ENCODE data around the gene USP34. TPM values are rescaled to one million over a fixed set of nuclear protein-coding genes. Genes with fewer than 3 reads are reported as not detected.

The USP34 gene
- total and polyA plus RNA-seq, 2 experiments from 2014 or later: 81.8 to 157 TPM

DNA sequence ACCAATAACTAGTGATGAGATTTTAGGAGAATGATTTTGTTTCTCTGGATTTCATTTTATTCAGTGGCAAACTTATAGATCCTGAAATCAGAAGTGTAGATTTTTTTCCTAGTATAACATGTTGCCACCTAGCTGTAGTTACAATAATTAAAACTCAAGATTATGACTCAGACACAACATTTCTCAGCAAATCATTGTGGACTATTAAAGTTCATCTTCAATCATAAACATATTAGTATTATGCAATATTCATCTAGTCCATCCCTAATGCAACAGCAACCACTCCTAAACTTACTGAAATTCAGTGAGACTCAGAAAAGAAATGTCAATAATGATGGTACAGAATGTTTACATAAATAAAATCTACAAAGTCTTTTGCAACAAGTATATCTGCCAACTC lies 51.3 kb downstream of the USP34 start (continued):
- TF ChIP-seq, protein P1, sequence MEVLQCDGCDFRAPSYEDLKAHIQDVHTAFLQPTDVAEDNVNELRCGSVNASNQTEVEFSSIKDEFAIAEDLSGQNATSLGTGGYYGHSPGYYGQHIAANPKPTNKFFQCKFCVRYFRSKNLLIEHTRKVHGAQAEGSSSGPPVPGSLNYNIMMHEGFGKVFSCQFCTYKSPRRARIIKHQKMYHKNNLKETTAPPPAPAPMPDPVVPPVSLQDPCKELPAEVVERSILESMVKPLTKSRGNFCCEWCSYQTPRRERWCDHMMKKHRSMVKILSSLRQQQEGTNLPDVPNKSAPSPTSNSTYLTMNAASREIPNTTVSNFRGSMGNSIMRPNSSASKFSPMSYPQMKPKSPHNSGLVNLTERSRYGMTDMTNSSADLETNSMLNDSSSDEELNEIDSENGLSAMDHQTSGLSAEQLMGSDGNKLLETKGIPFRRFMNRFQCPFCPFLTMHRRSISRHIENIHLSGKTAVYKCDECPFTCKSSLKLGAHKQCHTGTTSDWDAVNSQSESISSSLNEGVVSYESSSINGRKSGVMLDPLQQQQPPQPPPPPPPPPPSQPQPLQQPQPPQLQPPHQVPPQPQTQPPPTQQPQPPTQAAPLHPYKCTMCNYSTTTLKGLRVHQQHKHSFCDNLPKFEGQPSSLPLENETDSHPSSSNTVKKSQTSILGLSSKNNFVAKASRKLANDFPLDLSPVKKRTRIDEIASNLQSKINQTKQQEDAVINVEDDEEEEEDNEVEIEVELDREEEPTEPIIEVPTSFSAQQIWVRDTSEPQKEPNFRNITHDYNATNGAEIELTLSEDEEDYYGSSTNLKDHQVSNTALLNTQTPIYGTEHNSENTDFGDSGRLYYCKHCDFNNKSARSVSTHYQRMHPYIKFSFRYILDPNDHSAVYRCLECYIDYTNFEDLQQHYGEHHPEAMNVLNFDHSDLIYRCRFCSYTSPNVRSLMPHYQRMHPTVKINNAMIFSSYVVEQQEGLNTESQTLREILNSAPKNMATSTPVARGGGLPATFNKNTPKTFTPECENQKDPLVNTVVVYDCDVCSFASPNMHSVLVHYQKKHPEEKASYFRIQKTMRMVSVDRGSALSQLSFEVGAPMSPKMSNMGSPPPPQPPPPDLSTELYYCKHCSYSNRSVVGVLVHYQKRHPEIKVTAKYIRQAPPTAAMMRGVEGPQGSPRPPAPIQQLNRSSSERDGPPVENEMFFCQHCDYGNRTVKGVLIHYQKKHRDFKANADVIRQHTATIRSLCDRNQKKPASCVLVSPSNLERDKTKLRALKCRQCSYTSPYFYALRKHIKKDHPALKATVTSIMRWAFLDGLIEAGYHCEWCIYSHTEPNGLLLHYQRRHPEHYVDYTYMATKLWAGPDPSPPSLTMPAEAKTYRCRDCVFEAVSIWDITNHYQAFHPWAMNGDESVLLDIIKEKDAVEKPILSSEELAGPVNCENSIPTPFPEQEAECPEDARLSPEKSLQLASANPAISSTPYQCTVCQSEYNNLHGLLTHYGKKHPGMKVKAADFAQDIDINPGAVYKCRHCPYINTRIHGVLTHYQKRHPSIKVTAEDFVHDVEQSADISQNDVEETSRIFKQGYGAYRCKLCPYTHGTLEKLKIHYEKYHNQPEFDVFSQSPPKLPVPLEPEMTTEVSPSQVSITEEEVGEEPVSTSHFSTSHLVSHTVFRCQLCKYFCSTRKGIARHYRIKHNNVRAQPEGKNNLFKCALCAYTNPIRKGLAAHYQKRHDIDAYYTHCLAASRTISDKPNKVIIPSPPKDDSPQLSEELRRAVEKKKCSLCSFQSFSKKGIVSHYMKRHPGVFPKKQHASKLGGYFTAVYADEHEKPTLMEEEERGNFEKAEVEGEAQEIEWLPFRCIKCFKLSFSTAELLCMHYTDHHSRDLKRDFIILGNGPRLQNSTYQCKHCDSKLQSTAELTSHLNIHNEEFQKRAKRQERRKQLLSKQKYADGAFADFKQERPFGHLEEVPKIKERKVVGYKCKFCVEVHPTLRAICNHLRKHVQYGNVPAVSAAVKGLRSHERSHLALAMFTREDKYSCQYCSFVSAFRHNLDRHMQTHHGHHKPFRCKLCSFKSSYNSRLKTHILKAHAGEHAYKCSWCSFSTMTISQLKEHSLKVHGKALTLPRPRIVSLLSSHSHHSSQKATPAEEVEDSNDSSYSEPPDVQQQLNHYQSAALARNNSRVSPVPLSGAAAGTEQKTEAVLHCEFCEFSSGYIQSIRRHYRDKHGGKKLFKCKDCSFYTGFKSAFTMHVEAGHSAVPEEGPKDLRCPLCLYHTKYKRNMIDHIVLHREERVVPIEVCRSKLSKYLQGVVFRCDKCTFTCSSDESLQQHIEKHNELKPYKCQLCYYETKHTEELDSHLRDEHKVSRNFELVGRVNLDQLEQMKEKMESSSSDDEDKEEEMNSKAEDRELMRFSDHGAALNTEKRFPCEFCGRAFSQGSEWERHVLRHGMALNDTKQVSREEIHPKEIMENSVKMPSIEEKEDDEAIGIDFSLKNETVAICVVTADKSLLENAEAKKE (CRISPR knock-in tag; IDR thresholded peaks at IDR 0.05): no peak

DNA sequence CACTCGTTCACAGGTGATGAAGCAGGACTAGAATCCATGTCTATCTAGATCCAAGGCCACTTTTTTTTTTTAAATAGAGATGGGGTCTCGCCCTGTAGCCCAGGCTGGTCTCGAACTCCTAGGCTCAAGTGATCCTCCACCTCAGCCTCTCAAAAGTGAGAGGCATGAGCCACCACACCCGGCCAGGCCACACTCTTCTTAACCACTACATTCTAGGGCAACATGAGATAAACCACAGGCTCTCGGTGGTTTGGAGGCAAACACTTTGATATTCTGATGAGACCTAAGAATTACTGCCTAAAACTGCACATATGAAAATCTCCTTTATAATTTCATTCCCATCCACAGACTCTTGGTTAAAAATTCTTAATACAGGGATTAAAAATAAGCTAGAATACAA lies 51.8 kb downstream of the USP34 start:
- Histone ChIP-seq H3K4me1 (ENCODE audit: insufficient read depth) (peaks cover 12% of the 10 kb centered on the region; the same call in 1 of the 2 replicates), H3K36me3 (ENCODE audit: insufficient read depth) (no peaks in the 10 kb centered on the region), H3K27ac (ENCODE audit: low read depth) (no peak overlapping the region), H4K20me1 (replicated peaks; ENCODE audit: insufficient read depth) (peaks cover 24% of the 10 kb centered on the region), H2AFZ (no peak overlapping the region), H3F3A (replicated peaks; ENCODE audit: low read depth) (no peaks in the 10 kb centered on the region), H3K79me2 (replicated peaks; ENCODE audit: insufficient read depth) (peaks cover 91% of the 10 kb centered on the region), H3K4me3 (no peak overlapping the region), H3K9me2 (ENCODE audit: insufficient read depth) (no peaks in the 10 kb centered on the region), H3K4me2 (no peak overlapping the region), H3K27me3 (ENCODE audit: insufficient read depth) (no peaks in the 10 kb centered on the region)
- no peak for DNase-seq (ENCODE audit: low spot score)
- peaks cover 11% of the 10 kb centered on the region; the same call in 2 of the 3 replicates for H3K4me1 Mint-ChIP-seq
- H3K9me3 Mint-ChIP-seq: no peaks in the 10 kb centered on the region
- no peak overlapping the region for H3K27ac Mint-ChIP-seq
- no peak overlapping the region for H3K4me3 Mint-ChIP-seq
- H3K36me3 Mint-ChIP-seq (ENCODE audit: low read depth): no peaks in the 10 kb centered on the region
- ATAC-seq: no peak
- no peak for TF ChIP-seq CREB1 (CRISPR knock-in tag; IDR thresholded peaks at IDR 0.05; ENCODE audit: low read depth)
- no peak for TF ChIP-seq JUNB (IDR thresholded peaks at IDR 0.05; ENCODE audit: unreplicated experiment)
- TF ChIP-seq EZH2phosphoT487 (IDR thresholded peaks at IDR 0.05; ENCODE audit: unreplicated experiment): no peak
- TF ChIP-seq EZH2 (IDR thresholded peaks at IDR 0.05; ENCODE audit: low read depth, unreplicated experiment): no peak
- TF ChIP-seq, protein P2, sequence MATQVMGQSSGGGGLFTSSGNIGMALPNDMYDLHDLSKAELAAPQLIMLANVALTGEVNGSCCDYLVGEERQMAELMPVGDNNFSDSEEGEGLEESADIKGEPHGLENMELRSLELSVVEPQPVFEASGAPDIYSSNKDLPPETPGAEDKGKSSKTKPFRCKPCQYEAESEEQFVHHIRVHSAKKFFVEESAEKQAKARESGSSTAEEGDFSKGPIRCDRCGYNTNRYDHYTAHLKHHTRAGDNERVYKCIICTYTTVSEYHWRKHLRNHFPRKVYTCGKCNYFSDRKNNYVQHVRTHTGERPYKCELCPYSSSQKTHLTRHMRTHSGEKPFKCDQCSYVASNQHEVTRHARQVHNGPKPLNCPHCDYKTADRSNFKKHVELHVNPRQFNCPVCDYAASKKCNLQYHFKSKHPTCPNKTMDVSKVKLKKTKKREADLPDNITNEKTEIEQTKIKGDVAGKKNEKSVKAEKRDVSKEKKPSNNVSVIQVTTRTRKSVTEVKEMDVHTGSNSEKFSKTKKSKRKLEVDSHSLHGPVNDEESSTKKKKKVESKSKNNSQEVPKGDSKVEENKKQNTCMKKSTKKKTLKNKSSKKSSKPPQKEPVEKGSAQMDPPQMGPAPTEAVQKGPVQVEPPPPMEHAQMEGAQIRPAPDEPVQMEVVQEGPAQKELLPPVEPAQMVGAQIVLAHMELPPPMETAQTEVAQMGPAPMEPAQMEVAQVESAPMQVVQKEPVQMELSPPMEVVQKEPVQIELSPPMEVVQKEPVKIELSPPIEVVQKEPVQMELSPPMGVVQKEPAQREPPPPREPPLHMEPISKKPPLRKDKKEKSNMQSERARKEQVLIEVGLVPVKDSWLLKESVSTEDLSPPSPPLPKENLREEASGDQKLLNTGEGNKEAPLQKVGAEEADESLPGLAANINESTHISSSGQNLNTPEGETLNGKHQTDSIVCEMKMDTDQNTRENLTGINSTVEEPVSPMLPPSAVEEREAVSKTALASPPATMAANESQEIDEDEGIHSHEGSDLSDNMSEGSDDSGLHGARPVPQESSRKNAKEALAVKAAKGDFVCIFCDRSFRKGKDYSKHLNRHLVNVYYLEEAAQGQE (IDR thresholded peaks at IDR 0.05; ENCODE audit: unreplicated experiment): no peak
- peaks cover 7% of the 10 kb centered on the region for H3K27me3 Mint-ChIP-seq (ENCODE audit: insufficient read depth, low read depth, poor library complexity)
